Right lobe of liver (tissue), 6 donors: ENCODE results near the gene KLF18. TPM values are rescaled to one million over a fixed set of nuclear protein-coding genes. Genes with fewer than 3 reads are reported as not detected.
"Not testable (repeated sequence)": the region's sequence is repeated elsewhere in the genome, so short reads cannot be mapped to it uniquely, and the experiment has no call there.

Experiments
- ATAC-seq, 4 donors: fragments of 200-7000 bp; cut with Tn5 transposase; one replicate each; pipeline ENCODE4 v1.9.1; 2020; ENCODE audit warnings: mild to moderate bottlenecking in 4 of 4, moderate library complexity in 4 of 4
- DNase-seq, 3 donors: peaks; one replicate each; pipeline ENCODE4 v3.0.0-alpha.2; 2020
- H3K27ac ChIP-seq, 3 donors: fragments of 200-600 bp; one replicate each; pipeline ENCODE4 v1.8.0; 2022
- H3K27me3 ChIP-seq, 2 donors: fragments of 200-600 bp; one replicate each; pipeline ENCODE4 v1.8.0; 2022
- H3K36me3 ChIP-seq, 4 donors: fragments of 200-600 bp; sonication (generic) in 1 of 4; one replicate each; pipeline versions ENCODE4 v1.5.1 to v1.8.0; 2017 to 2022; ENCODE audit warnings: control low read depth in 1 of 4
- H3K4me1 ChIP-seq, 4 donors: fragments of 200-600 bp; sonication (generic) in 1 of 4; one replicate each; pipeline versions ENCODE4 v1.5.1 to v1.8.0; 2017 to 2022; ENCODE audit warnings: control low read depth in 1 of 4
- H3K4me3 ChIP-seq, 3 donors: fragments of 200-600 bp; one replicate each; pipeline ENCODE4 v1.8.0; 2022
- H3K9me3 ChIP-seq, 4 donors: fragments of 200-600 bp; sonication (generic) in 1 of 4; one replicate each; pipeline versions ENCODE4 v1.5.1 to v1.8.0; 2017 to 2022; ENCODE audit warnings: control low read depth in 1 of 4
- CTCF ChIP-seq, 4 donors: fragments of 200-600 bp in 3 of 4; fragments of 450-650 bp in 1 of 4; IDR thresholded peaks; one replicate each; pipeline versions ENCODE4 v1.5.1 to v1.8.0; 2016 to 2022; ENCODE audit warnings: antibody characterized with exemption in 4 of 4, mild to moderate bottlenecking in 2 of 4
- POLR2A ChIP-seq: fragments of 450-650 bp; IDR thresholded peaks from one replicate; pipeline ENCODE4 v1.6.1; 2017; ENCODE audit warnings: antibody characterized with exemption, mild to moderate bottlenecking
- WGBS: methylation state at CpG from one replicate; pipeline ENCODE4 v1.1.6; 2018; ENCODE audit warnings: low coverage, low lambda C conversion rate; ENCODE audit not compliant: insufficient coverage; ENCODE audit errors: missing lambda C conversion rate; 5-methylcytosine and 5-hydroxymethylcytosine counted together
- intact Hi-C, 2 donors: fragments of 100-400 bp; cut with DNase I; formaldehyde crosslinking; loops; one replicate each; pipeline versions ENCODE4 v1.11.2 to v1.14.1; 2022
- total RNA-seq, 6 experiments: library from RNA; depleted of rRNA in 2 of 6; stranded (reverse); fragments of >200 nt in 2 of 6; fragmentation: NEBNext Ultra II Directional in 3 of 6; extraction: Animal tissue kit (Norgen Biotek cat#: 25700) in 3 of 6; gene quantifications; one replicate each; pipeline versions ENCODE4 v1.1.0 to v1.2.4, GENCODE V29; 2016 to 2023
- donor health status: DM: no; HTN: yes; CAD: no.
- donor health status: DM: no; HTN: no; CAD: no.
- donor health status: DM: no; HTN: no; CAD: no.
- donor health status: DM: no; HTN: yes; CAD: no.
- donor health status: DM: no; HTN: yes; CAD: no.

KLF18 gene
- total RNA-seq, 6 experiments from 2014 or later: not detected

- Histone ChIP-seq H3K4me1 (no peaks in the 10 kb centered on the region), H3K4me3 (no peak overlapping the region), H3K27me3 (no peaks in the 10 kb centered on the region), H3K36me3 (no peaks in the 10 kb centered on the region), H3K27ac (no peak overlapping the region), H3K9me3 (no peaks in the 10 kb centered on the region)
- intact Hi-C loops: no loop called here
- TF ChIP-seq CTCF (IDR thresholded peaks at IDR 0.05) (no peak), POLR2A (no peak)
- 75% methylated on average over 4 of the region's 5 CpGs for WGBS
- DNase-seq: no peak
- ATAC-seq: no peak
Measured at GRCh38 chr1:44120398-44120949, 21.0 kb downstream of the KLF18 start.

GRCh38 chr1:44119525-44119924, 21.9 kb downstream of the KLF18 start:
- intact Hi-C loops: no loop called here
- no peaks in the 10 kb centered on the region for H3K36me3 ChIP-seq
- TF ChIP-seq POLR2A (no peak), CTCF (IDR thresholded peaks at IDR 0.05) (no peak)
- no peaks in the 10 kb centered on the region for H3K9me3 ChIP-seq
- DNase-seq (no peak), ATAC-seq (no peak)
- H3K27ac ChIP-seq: no peak overlapping the region
- H3K4me1 ChIP-seq: no peaks in the 10 kb centered on the region
- no peaks in the 10 kb centered on the region for H3K27me3 ChIP-seq
- H3K4me3 ChIP-seq: no peak overlapping the region
- 77% methylated on average over 6 of the region's 6 CpGs for WGBS

GRCh38 chr1:44118682-44119081, 22.7 kb downstream of the KLF18 start, which contains the start of gene KLF17:
KLF17 (plus strand) TSS chr1:44118821; CDS start chr1:44118908, 87 bp downstream.
- Histone ChIP-seq H3K4me3 (no peak within 1 kb of the TSS), H3K4me1 (no peaks in the 10 kb centered on the region), H3K27me3 (no peaks in the 10 kb centered on the region), H3K27ac (no peak within 1 kb of the TSS), H3K36me3 (no peaks in the 10 kb centered on the region), H3K9me3 (no peaks in the 10 kb centered on the region)
- ATAC-seq (no peak), DNase-seq (no peak)
- intact Hi-C loops: no loop called here
- no peak for TF ChIP-seq CTCF (IDR thresholded peaks at IDR 0.05)
- TF ChIP-seq POLR2A: no peak
- WGBS: 97% methylated on average over 17 of the region's 25 CpGs

- 86% methylated on average over 5 of the region's 10 CpGs for WGBS
- H3K36me3 ChIP-seq, DNase-seq, H3K27ac ChIP-seq, H3K4me1 ChIP-seq, H3K27me3 ChIP-seq, H3K9me3 ChIP-seq, intact Hi-C loops, H3K4me3 ChIP-seq, ATAC-seq: not testable (repeated sequence)
Measured at GRCh38 chr1:44117272-44117671, 24.2 kb downstream of the KLF18 start.

GRCh38 chr1:44114098-44114497, 27.3 kb downstream of the KLF18 start:
- H3K4me1 ChIP-seq: no peaks in the 10 kb centered on the region
- DNase-seq (no peak), ATAC-seq (no peak)
- no peak overlapping the region for H3K27ac ChIP-seq
- H3K27me3 ChIP-seq: no peaks in the 10 kb centered on the region
- H3K9me3 ChIP-seq: no peaks in the 10 kb centered on the region
- TF ChIP-seq POLR2A: no peak
- no peak for TF ChIP-seq CTCF (IDR thresholded peaks at IDR 0.05)
- intact Hi-C loops: no loop called here
- H3K36me3 ChIP-seq: no peaks in the 10 kb centered on the region
- no peak overlapping the region for H3K4me3 ChIP-seq
- WGBS: 72% methylated on average over 7 of the region's 7 CpGs
